HG03066 (cell line): Measurements from ENCODE around the gene NMUR1.
A peak's percentile ranks its signal among the peaks of the same experiment; 100 is the strongest.

ENCODE experiments used
- ATAC-seq: cut with Tn5 transposase; IDR thresholded peaks from one replicate; pipeline ENCODE4 v1.9.1; 2021; ENCODE audit warnings: low read depth; ENCODE audit not compliant: unreplicated experiment

Gene NMUR1

DNA sequence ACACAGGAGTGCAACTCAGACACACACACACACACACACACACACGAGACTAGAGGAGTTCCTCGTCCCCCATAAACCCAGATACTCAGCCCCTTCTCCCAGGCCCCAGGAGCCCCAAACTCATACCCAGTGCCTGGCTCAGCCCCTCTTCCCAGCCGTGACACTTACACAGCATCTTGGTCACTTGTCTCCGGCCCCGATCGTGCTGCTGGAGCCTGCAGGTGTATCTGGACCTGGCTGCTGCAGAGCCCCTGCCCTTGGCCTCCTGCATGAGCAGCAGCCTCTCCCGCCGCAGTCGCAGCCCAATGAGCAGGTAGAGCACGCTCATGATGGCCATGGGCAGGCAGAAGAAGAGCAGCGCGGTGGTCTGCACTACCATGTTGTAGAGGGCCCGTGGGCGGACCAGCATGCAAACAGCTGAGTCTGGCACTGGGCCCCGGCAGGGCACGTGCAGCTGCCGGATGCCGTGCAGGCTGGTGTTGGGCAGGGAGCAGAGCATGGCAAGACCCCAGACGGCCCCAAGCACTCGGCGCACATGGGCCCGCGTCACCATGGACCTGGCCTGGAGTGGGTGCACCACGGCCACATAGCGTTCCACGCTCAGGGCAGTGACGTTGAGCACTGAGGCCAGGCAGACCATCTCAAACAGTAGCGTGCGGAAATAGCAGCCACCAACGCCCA lies 2.1 kb downstream of the NMUR1 start:
- no peak for ATAC-seq

DNA sequence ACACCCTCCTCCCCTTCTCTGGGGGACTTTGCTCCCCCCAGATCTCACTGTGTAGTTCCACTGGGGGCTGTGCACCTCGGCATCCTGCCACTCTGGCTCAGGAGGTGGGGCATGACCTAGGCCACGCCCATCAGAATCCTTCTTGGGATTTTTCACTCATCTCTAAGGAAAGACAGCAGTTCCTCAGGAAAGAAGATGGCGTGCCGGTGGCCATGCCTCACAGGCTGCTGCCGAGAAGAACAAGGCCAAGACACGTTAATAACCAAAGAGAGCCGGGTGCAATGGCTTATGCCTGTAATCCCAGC lies 3.2 kb downstream of the NMUR1 start:
- ATAC-seq: no peak

DNA sequence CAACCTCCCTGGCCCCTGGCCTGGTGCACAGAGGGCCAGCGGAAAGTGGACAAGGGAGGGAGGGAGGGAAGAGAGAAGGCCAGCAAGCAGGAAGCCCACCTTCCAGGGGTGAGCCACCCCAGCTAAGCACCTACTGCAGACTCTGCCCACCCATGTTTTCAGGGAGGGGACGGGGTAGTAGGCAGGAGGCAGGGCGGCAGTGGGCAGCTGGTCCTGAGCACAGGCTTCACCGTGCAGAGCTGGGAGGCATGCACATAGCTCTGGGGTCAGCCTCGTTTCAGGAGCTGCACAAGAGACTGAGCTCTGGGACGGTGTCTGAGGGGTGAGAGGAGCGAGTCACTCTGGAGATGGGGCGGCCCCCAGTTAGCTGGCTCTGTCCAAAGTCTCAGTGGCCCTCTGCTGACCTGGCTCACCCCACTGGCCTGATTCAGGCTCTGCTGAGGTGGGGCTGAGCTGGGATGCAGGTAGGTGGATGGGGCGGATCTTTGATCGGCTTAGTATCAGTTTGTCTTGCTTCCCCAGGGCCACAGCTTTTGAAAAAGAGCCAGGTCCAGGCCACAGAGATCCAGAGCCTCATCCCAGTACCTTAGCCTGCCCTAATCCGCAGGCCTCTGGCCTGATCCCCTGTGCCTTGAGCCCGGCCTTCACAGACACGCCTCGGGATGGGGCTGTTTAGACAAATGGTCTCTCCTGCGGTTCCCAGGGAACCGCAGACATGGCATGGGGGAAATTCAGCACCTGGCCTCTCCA lies 3.7 kb downstream of the NMUR1 start:
- no peak for ATAC-seq

DNA sequence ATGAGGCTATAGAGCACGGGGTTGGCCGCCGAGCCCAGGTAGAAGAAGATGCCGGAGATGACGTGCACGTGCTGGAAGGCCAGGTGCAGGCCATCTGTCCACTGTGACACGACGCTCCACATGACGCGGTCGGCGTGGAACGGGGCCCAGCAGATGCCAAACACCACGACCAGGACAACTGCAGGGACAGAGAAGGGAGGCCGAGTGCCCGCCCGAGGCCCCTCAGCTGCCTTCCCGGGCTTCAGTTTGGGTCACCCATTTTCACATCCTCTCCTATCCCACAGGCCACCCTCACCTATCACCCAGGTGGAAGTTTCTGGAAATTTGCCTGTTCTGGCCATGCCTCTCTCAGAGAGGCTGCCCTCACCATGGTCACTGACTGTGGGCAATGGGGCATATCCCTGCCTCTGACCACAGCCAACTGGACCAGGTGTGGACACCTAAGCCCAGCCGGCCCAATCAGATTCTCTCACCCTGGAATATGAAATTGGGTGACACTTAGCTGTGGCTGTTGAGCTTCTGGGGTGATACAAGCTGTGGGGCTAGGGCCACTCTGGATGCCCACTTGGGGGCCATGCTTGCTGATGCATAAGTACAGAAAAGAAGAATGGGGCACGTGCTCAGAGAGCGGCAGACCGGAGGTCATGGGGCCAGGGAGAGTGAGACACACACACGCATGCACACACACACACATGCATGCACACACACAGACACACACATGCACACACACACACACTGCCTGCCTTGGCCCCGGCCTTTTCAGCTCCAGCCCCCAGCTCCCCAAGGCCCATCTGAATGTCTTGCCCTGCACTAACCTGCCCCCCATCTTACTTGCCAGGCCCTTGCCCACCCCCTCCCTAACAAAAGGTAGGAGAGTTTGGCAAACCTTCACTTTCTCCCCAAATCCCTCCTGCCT lies 4.7 kb downstream of the NMUR1 start:
- ATAC-seq: no peak

DNA sequence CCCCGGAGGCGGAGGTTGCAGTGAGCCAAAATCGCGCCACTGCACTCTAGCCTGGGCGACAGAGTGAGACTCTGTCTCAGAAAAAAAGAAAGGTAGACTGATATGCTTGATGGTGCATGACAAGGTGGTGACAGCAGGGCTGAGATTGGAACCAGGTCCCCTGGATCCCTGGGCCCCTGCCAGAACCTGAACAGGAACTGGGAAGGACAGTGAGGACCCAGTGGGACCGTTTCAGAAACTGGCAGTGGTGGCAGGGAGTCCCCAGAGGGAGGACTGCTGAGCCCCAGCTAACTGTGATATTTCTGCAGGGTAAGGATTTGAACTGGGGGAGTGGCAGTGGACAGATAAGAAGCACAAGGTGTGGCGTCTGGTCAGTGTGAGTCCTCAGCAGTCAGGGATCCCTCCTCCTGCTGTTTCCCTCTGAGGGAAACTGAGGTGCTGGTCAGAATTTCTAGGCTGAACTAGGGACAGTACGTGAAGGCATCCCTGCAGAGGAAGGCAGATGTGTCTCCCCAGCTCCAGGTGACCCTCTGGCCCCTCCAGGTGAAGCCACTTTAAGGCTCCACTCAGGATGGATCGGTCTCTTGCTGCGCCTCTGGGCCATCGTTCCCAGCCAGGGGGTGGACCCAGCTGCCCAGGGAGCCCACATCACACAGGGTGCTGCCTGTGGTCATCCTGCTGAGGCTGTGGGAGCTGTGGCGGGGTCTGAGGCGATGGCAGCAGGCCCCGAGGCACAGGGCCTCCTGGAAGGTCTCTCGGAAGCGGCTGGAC lies 5.6 kb downstream of the NMUR1 start:
- no peak for ATAC-seq

DNA sequence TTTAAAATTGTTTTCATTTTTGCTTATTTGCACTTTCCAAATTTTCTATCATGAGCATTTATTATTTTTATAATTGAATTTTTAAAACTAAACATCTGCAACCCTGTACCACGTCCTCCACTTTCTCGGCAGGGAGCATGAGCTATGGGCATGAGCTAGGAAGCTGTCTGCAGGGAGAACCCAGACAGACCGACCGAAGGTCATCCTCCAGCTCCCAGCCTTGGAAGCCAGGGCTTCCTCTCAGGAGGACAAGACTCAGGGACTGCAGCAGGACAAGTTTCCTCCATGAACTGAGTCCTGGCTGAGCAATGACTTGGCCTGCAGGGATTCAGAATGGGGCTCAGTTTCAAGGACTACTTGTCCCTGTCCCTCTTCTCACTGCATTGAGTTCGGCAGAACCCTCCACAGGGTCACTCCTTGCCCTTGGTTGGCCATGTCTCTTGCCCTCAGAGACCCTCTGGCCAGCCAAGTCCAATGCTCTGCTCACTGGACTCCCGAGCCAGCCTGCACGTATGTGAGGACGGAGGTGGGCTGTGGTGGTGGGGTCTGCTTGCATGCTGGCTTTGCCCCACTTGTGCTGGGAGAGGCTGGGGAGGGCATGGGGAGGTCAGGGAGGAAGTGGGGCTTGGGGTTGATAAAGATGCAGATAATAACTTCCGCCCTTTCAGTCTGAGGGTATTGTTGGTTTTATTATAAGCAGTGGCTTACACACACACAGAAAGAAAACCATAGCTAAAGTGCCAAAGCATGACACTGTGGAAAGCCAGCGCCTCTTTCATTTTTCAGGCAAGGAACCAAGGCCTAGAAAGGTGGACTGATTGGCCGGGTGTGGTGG lies 6.6 kb downstream of the NMUR1 start:
- ATAC-seq: no peak

DNA sequence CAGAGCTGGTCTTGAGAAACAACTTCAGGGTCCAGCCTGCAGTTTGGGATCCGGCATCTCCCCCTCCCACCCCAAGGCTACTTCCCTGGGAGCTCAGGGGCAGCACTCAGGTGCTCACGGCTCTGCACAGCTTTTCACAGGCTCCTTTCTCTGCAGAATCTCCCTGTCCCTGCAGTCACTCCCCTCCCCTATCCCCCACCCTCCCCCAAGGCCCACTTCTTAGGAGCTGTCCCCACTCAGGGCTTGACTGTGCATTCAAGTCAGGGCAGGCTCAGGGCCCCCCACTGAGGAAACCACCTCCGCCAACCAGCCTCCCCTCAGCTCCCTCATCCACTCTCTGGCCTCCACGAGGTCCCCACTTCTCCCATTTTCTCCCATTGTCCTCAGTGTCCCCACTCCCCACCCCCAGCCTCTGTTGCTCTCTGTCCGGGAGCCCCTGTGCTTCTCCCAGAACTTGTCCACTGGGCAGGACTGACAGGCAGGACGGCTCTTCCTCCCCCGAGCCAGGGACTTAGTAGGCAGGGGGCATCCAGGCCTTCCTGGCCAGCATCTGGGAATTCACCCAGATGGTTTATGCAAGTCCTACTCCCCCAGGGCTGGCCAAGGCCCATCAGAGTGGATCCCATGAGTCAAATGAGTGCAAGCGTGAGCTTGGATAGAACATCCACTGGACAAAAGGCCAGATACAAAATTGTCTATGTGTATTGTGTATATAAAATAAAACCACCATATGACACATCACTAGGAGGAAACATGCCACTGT lies 7.6 kb downstream of the NMUR1 start:
- no peak for ATAC-seq

DNA sequence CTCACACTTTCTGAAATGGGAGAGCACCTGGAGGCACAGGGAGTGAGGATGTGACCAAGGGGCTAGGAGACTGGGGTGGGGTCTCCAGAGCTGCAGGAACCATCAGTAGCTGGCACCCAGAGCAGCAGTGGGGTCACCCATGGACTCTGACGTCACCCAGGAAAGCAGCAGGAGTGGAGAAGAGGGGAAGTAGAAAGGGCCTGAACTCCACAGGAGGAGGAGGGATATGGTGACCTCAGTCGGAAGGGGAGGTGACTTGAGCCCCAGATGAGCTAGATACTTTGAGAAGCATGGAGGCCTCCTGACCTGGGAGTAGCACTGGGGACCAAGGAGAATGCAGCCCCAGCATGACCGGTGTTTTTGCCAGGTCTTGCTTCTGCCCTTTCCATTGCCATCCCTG lies 8.8 kb downstream of the NMUR1 start:
- no peak for ATAC-seq

DNA sequence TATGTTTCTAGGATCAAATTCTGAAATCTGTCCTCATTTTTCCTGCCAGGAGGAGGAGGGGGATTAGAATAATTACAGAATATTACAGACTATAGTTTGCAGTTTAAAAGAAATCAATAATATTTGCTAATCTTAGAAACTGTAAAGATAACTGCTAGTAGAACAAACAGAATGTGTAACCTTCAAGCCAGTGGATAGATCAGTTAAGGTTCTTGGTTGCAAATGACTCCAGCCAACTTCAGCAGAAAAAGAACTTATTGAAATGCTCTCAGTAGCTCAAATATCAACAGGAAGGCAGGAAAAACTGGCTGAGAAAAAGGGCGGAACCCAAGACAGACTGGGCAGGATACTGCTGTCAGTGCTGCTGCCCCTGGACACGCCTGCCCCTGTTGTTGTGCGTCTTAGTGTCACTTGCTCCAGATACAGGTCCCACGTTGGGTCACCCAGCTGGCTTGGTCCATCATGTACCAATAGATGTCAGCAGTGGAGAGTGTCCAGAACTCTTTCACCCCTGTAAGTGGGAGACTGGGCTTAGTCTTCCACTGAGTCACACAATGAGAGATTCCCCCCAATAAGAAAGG lies 10.2 kb downstream of the NMUR1 start:
- ATAC-seq: no peak

DNA sequence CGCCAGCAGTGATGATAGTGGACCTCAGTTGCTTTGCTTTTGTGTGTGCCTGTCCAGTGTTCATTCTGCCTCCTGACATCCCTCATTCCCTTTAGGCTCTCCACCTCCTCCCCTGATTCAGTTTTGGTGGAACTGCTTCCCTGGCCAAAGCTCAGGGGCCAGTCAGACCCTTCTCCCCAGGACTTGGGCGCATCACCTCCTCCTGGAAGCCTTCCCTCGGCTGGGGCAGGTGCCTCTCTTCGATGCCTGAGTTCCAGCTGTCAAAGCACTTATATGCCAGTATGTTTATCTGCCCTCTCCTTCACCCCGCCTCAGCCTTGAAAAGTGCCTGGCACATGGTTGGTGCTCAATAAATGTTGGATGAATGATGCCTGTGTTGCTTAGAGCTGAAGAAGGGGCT lies 11.5 kb downstream of the NMUR1 start:
- ATAC-seq: no peak

DNA sequence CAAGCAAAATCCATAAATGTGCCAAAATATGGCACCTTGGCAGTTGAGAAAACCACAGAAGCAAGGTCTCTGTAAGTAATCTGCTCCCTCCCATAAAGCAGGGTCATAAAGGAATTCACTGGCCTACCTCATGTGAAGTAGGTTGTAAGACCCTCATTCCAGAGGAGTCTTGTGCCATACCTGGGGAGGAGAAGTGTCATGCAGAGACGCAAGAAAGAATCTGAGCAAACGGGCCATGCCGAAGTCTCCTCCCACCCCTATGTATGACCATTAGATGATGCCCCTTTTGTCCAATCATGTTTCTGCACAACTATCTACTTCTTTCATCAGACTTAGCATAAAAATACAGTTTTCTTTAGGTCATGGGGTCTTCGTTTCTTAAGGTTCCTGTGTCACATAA lies 14.6 kb downstream of the NMUR1 start:
- no peak for ATAC-seq

DNA sequence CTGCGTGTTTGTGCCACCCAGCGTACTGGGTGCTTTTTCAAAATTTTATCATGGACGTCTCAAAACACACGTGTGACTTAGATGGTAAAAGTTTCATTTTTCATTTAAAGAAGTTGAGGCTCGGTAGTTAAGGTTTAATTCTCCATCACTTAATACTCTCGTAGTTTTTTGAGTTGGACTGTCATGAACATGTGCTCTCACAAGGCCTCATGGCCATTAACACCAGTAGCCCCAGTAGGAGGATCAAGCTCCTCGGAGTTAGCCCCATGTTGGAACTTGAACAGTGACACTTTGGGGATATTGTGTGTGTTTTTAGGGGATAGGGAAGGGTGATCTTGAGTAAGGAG lies 15.3 kb downstream of the NMUR1 start:
- no peak for ATAC-seq

DNA sequence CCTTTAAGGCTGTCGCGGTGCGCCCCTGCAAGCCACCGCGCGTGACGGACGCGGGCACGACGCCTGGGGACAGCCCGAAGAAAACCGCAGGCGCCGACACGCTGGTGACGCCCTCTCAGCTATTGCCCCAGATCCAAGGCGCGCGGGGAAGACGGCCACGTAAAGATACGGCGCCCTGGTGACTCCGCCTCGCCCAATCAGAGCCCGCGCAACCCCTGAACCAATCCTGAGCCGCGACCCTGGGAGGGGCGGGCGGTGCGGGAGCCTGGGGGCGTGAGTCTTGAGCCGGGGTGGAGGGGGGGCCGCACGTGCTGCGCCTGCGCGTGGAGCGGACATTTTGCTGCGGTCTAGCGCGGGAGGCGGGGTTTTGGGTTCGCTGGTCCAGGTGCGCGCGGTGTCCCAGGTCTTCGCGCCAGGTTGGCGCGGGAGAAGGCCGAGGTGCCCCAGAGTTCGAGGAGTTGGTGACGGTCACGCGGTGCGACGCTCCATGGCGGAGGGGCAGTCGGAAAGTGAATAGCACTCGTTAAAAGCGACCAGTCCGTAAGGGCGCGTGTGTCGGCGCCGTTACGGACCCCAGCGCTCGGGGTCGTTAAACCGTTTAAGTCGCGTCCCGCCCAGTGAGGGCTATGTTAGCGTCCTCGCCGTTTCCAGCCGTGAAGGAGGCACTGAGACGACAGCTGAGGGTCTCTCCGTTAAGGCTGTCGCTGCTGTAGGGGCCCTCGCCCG lies 15.9 kb downstream of the NMUR1 start:
- ATAC-seq: peak; percentile 99

DNA sequence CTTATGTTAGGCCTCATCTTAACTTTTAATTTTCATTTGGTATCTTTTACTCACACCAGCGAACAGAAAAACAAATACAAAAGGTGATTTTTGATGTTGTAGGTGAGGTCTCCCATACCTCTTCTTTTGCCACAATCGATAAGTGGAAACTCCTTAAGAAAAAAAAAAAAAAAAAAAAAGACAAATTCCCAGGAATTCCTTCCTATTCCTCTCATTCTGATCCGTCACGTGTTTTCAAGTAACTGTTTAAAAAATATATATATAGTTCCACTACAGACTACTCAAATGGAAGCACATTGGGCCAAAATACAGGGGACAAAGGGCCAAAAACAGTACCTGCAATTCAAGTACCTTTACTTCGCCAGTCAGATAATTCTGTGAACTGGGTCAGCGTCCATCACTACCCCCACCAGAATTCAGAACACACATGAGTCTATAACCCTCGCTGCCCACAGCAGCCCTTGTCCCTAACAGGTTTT lies 16.5 kb downstream of the NMUR1 start:
- no peak for ATAC-seq

DNA sequence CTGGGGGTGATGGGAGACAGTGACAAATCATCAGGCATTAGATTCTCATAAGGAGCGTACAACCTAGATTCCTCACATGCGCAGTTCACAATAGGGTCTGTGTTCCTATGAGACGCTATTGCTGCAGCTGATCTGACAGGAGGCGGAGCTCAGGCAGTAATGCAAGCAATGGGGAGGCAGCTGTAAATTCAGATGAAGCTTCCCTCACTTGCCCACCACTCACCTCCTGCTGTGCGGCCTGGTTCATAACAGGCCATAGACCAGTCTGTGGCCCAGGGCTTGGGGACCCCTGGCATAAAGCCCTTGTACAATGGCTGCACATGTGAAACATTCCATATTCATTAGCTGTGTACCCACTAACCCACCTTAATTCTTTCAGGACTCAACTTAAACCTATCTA lies 18.0 kb downstream of the NMUR1 start:
- no peak for ATAC-seq

DNA sequence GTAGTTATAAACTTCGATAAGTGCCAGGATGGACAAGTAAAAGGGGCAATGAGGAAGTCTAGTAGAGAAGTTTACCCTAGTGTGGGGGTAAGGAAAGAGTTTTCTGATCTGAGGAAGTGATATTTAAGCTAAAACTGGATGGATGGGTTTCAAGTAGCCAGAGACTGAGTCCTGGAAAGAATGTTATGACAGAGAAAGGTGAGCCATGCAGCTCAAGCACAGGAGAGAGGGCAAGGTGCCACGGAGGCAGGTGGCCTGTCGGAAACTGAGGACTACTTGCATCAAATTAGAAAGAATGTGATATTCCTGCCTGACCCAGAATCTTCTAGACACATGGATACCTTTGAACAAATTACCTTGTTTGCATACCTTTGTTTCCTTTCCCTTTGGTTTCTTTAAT lies 26.5 kb downstream of the NMUR1 start:
- ATAC-seq: no peak

DNA sequence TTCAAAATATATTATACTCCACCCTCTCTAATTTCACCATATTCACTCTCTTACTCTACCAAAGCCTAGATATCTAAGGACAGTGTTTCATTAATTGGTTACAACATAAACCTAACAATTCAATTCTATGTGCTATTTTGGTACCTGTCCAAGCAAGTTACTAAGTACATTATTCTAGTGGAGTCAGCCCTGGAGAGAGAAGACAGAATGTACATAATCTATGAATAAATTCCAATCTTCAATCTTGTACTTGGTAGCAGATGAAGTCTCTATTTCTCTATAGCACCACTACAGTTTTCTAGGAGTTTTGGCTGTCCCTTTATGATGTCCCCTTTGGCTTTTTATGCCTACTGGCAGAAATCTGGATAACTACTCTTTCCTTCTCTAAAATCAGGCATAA lies 27.6 kb downstream of the NMUR1 start:
- ATAC-seq: no peak

DNA sequence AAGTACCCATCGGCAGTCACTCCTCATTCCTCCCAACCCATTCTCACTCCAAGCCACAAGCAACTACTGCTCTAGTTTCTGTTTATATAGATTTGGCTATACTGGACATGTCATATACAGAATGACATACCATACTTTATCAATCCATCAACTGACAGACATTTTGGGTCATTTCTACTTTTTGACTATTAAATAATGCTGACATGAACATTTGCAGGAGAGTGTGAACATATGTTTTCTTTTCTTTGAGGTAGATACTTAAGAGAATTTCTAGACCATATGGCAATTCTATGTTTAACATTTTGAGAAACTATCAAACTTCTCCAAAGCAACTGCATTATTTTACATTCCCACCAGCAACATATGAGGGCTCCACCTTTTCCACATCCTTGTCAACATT lies 32.6 kb downstream of the NMUR1 start:
- ATAC-seq: no peak
